ENCODE results near the gene SELENOI. TPM values are rescaled to one million over a fixed set of nuclear protein-coding genes. Genes with fewer than 3 reads are reported as not detected.
"Not testable (repeated sequence)": the region's sequence is repeated elsewhere in the genome, so short reads cannot be mapped to it uniquely, and the experiment has no call there.

The SELENOI gene
- total RNA-seq, 1 experiment from 2014 or later: 63.3 TPM

DNA sequence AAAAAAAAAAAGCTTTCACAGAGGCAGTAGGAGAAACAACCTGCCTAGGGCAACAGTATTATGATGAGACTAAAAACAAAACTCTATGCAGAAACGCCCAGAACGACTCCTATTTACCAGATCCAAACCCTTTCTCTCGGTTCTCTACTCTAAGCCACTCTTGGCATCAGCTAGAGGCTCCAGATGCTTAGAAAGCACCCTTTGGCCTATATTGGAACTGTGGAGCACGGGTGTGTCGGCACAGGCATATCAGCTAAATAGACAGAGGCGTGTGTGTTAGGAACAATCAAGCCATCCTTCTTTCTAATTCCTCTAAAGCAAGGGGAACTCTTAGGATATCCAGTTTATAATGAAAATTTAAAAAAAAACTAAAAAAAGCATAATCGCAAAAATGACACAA is 40.8 kb upstream of the SELENOI start:
- H3K4me1 ChIP-seq (ENCODE audit: control insufficient read depth in 1 of 2, insufficient read depth in 2 of 2, low read length in 2 of 2); H3K79me2 ChIP-seq (ENCODE audit: insufficient read depth, low read length); H3K9me3 ChIP-seq (ENCODE audit: control insufficient read depth in 1 of 2, insufficient read depth in 1 of 2, low read depth in 1 of 2, low read length in 2 of 2); H3K4me2 ChIP-seq (ENCODE audit: low read length); H3K4me3 ChIP-seq (replicated peaks in 1 of 2; ENCODE audit: low read depth in 1 of 2, low read length in 2 of 2); H3K27ac ChIP-seq (ENCODE audit: low read depth, low read length); ATAC-seq; RAD21 ChIA-PET (ENCODE audit: low non-redundant PET in 1 of 2, low total read pairs in 2 of 2, uncharacterized antibody in 2 of 2, unreplicated experiment in 2 of 2); H3K9me2 ChIP-seq (ENCODE audit: insufficient read depth); H3K36me3 ChIP-seq (ENCODE audit: control insufficient read depth in 1 of 2, insufficient read depth in 2 of 2, low read length in 2 of 2); H3K27me3 ChIP-seq (ENCODE audit: insufficient read depth, low read length); intact Hi-C loops (cut with micrococcal nuclease); H3K9ac ChIP-seq (ENCODE audit: low read length); BruUV-seq (replicated peaks); DNase-seq (ENCODE audit: low read depth, low spot score); CTCF ChIA-PET; H2AFZ ChIP-seq (ENCODE audit: low read depth, low read length, poor library complexity, severe bottlenecking); H4K20me1 ChIP-seq (ENCODE audit: insufficient read depth); POLR2A ChIA-PET: not testable (repeated sequence)

GRCh38 chr2:26305540-26305939 is 40.4 kb upstream of the SELENOI start:
- Histone ChIP-seq H3K9ac (ENCODE audit: low read length) (no peak overlapping the region), H3K4me2 (ENCODE audit: low read length) (no peak overlapping the region), H3K79me2 (ENCODE audit: insufficient read depth, low read length) (no peaks in the 10 kb centered on the region), H4K20me1 (ENCODE audit: insufficient read depth) (no peaks in the 10 kb centered on the region), H3K27me3 (ENCODE audit: insufficient read depth, low read length) (no peaks in the 10 kb centered on the region), H3K9me3 (ENCODE audit: control insufficient read depth in 1 of 2, insufficient read depth in 1 of 2, low read depth in 1 of 2, low read length in 2 of 2) (no peaks in the 10 kb centered on the region), H2AFZ (ENCODE audit: low read depth, low read length, poor library complexity, severe bottlenecking) (no peak overlapping the region), H3K27ac (ENCODE audit: low read depth, low read length) (no peak overlapping the region), H3K4me1 (ENCODE audit: control insufficient read depth in 1 of 2, insufficient read depth in 2 of 2, low read length in 2 of 2) (peaks cover 0 to 6% of the 10 kb centered on the region in 2 experiments; a peak in 1 of 4 replicates), H3K36me3 (ENCODE audit: control insufficient read depth in 1 of 2, insufficient read depth in 2 of 2, low read length in 2 of 2) (no peaks in the 10 kb centered on the region), H3K9me2 (ENCODE audit: insufficient read depth) (no peaks in the 10 kb centered on the region), H3K4me3 (replicated peaks in 1 of 2; ENCODE audit: low read depth in 1 of 2, low read length in 2 of 2) (no peak overlapping the region)
- POLR2A ChIA-PET: no interaction called here
- no peak for ATAC-seq
- RAD21 ChIA-PET (ENCODE audit: low non-redundant PET in 1 of 2, low total read pairs in 2 of 2, uncharacterized antibody in 2 of 2, unreplicated experiment in 2 of 2): no interaction called here
- BruUV-seq (replicated peaks): no TSS peak
- no peak for TF ChIP-seq EZH2 (IDR thresholded peaks at IDR 0.05)
- TF ChIP-seq RAD21 (IDR thresholded peaks at IDR 0.05; ENCODE audit: low read depth): no peak
- no peak for TF ChIP-seq FOSL1 (IDR thresholded peaks at IDR 0.05; ENCODE audit: low read depth)
- TF ChIP-seq CBX3 (IDR thresholded peaks at IDR 0.05; ENCODE audit: low read depth): no peak
- no peak for TF ChIP-seq ZFX (IDR thresholded peaks at IDR 0.05)
- TF ChIP-seq ZBTB33 (IDR thresholded peaks at IDR 0.05; ENCODE audit: extremely low read depth, insufficient replicate concordance, low read length): no peak
- TF ChIP-seq JUND (IDR thresholded peaks at IDR 0.05): no peak
- TF ChIP-seq, protein P1, sequence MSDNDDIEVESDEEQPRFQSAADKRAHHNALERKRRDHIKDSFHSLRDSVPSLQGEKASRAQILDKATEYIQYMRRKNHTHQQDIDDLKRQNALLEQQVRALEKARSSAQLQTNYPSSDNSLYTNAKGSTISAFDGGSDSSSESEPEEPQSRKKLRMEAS (IDR thresholded peaks at IDR 0.05): no peak
- no peak for TF ChIP-seq CTCF (IDR thresholded peaks at IDR 0.05 in 2 of 3, conservative IDR thresholded peaks at IDR 0.05 in 1 of 3; ENCODE audit: borderline replicate concordance in 1 of 3, insufficient read depth in 1 of 3, low read depth in 2 of 3, low read length in 2 of 3)
- TF ChIP-seq EZH2phosphoT487 (IDR thresholded peaks at IDR 0.05; ENCODE audit: borderline replicate concordance): no peak
- TF ChIP-seq TCF7L2 (IDR thresholded peaks at IDR 0.05; ENCODE audit: borderline replicate concordance, extremely low read depth, insufficient read depth, insufficient read length): no peak
- no peak for TF ChIP-seq POLR2A (IDR thresholded peaks at IDR 0.05; ENCODE audit: borderline replicate concordance, extremely low read depth, insufficient read depth, insufficient read length)
- TF ChIP-seq SP1 (IDR thresholded peaks at IDR 0.05; ENCODE audit: low read depth): no peak
- TF ChIP-seq POLR2AphosphoS5 (IDR thresholded peaks at IDR 0.05; ENCODE audit: low read depth, low read length): no peak
- CTCF ChIA-PET: no interaction called here
- intact Hi-C loops (cut with micrococcal nuclease): no loop called here
- no peak for DNase-seq (ENCODE audit: low read depth, low spot score)

Measured in HCT116 (cell line).